T-helper 2 cell (primary cell): ENCODE results near the gene SLC25A41.
"Not testable (repeated sequence)": the region's sequence is repeated elsewhere in the genome, so short reads cannot be mapped to it uniquely, and the experiment has no call there.

Experiments
- DNase-seq, 5 experiments: peaks; one replicate each; pipeline versions ENCODE4 v3.0.0 to v3.0.0-alpha.2; 2012 to 2022

The SLC25A41 gene

DNA sequence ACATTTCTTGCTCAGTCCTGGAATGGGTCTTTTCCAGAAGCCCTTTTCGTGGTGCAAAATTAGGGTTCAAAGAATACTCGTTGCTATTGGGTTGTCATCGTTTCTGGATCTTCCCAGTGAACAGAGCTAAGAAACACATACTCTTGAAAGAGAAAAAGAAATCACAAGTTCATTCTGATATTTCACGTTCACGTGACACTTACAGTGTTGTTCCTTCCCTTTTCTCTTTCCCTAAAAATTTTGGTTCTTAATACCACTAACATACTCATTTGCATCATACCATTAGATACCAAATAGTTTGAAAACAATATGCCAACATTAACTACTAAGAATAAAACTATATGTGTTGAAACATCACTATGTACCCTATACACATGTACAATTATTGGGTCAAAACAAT is 27.2 kb downstream of the SLC25A41 start:
- no peak for DNase-seq

DNA sequence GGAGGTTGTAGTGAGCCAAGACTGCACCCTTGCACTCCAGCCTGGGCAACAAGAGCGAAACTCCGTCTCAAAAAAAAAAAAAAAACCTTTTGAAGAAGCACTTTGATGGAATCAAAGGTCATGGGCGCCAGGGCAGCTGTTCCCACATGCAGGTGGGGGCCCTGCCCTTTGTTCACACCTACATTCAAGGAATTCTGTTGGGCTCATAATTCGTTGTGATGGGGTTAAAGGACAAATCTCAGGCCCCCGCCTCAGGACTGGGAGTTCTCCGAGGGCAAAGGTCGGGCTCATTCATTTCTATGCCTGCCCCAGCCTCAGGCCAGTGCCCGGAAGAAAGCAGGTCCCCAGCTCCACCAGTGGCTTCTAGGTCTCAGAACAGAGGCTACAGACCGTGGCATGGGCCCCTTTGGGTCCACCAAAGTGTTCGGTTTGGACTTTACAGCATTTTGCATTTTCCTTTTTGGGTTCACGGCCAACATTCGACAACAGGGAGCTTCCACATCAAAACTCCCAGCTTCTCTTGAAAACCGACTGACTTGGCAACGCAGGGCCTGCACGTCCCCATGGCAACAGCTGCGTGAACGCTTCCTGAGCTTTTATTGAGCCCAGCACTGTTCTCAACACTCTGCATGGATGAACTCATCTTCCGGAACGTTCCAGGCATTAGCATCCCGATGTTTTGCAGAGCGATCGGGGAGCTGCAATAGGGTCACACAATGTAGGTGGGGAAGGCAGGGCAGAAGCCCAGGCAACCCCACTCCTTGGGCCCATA is 30.5 kb downstream of the SLC25A41 start:
- no peak for DNase-seq

DNA sequence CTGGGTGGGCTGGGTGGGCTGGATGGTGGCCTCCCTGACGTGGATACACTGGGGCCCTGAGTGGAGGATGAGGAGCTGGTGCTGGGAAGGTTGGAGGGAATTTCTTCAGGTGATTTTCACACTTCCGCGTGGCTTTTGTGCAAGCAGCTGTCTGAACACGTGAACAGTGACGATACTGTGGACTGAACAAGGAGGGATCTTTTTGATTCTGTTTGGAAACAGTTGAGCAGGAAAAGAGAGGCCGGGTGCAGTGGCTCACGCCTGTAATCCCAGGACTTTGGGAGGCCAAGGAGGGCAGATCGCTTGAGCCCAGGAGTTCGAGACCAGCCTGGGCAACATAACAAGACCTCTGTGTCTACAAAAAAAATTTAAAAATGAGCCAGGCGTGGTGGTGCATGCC is 31.5 kb downstream of the SLC25A41 start:
- DNase-seq, result no peak

DNA sequence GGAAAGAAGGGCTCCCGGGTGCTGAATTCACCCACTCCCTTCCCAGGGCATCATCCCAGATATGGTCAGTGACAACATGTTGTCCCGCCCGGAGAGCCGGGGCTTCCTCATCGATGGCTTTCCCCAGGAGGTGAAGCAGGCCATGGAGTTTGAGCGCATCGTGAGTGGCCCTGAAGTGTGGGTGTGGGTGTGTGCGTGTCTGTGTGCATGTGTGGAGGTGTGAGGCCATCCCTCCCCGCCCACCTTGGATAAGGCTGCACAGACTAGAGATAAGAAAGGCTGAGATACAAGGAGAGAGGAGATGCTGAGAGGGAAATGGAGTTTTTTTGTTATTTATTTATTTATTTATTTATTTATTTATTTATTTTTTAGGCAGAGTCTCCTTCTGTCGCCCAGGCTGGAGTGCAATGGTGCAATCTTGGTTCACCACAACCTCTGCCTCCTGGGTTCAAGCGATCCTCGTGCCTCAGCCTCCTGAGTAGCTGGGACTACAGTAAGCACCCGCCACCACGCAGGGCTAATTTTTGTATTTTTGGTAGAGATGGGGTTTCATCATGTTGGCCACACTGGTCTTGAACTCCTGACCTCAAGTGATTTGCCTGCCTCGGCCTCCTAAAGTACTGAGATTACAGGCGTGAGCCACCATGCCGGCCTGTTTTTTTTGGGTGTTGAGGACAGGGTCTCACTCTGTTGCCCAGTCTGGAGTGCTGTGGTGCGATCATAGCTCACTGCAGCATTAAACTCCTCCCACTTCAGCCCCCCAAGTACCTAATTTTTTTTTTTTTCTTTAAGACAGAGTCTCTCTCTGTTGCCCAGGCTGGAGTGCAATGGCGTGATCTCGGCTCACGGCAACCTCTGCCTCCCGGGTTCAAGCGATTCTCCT is 33.3 kb downstream of the SLC25A41 start:
- not testable (repeated sequence) for DNase-seq

DNA sequence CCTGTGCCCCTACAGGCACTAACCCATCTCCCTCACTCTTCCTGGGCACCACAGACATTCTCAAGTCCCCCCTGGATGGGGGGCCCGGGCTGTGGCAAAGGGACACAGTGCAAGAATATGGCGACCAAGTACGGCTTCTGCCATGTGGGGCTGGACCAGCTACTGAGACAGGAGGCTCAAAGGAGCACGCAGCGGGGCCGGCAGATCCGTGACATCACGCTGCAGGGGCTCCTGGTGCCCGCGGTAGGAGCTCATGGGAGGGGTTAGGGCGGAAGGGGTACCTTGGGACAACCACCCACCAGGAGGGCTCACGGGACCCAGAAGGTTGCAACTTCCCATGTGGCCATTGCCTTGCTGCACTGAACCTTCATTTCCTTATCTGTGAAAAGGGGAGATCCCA is 37.3 kb downstream of the SLC25A41 start:
- DNase-seq, result no peak

DNA sequence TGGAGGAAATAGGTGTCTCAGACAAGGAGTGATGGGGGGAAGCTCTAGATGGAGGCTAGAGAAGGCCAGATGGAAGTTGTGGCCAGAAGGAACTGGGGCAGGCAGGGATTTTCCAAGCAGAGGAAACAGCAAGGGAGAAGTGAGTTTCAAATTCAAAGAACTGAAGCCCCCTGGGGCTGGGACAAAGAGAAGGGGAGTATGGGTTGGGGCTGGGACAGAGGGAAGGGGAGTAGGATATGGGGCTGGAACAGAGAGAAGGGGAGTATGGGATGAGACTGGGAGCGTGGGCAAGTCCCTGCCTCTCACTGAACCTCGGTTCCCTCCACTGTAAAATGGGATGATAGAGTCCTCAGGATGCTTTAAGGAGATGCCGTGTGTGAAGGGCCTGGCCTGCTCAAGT is 38.7 kb downstream of the SLC25A41 start:
- DNase-seq, result no peak

DNA sequence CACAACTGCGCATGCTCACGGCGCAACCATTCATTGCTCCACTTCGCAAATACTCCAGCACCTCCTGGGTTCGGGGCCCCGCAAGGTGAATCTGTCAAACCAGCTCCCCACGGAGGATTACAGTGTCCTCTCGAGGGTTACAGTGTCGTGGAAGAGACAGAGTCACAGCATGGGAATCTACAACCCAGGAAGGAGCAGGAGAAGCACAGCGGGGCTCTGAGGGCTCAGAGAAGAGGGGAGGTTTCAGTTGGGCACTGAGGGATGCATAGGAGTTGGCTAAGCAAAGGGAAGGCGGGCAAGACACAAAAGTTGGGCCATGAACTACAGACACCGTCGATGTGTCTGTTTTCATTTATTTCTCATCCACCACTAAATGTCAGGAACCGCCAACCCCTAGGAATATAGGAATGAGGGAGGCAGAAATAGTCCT is 39.6 kb downstream of the SLC25A41 start:
- peak in 4 of 5 experiments; percentile 29 to 87 (median 57) for DNase-seq

DNA sequence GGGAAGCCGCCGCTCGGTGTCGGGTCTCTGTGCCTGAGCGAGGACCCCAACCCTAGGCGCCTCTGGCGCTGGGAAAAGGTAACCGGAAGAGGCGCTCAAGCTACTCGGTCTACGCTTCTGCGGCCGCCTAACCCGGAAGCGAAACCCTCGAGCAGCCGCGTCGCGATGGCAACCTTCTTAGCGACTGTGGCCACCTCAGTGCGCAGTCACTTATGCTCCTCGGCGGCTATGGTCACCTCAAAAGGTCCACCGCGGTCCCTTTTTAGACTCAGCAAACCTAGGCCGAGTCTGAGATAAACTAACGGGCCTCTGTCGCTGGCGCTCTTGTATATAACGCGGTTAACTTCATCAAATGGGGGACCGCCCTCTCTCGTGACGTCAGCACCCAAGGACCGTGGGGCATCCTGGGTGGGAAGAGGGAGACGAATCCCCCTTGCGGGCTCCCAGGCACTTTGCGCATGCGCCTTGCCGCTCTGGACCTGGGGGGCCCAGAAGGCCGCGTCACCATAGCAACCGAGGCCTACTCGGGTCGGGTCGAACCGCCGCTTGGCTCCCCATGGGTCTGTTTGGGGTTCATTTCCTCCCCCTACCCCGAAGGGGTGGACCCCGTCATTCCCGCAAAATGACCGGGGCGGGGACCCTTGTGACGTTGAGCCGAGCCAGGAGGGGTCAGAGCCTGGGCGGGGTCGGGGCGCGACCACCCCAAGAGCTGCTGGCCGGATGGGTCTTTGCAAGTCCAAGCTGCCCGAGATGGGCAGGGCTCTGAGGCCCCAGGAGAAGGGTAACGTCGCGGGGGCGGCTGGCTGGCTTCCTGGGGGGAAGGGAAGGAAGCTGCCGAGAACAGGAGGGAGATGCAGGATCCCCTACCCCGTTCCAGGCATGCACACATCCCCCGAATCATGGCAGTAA is 40.2 kb downstream of the SLC25A41 start, which contains the start of gene GTF2F1:
GTF2F1 (minus strand) TSS at position 91 of the 909 bp plus-strand sequence. CDS start 169 bp downstream, outside the sequence.
- peak; percentile 81 to 95 (median 93) for DNase-seq

DNA sequence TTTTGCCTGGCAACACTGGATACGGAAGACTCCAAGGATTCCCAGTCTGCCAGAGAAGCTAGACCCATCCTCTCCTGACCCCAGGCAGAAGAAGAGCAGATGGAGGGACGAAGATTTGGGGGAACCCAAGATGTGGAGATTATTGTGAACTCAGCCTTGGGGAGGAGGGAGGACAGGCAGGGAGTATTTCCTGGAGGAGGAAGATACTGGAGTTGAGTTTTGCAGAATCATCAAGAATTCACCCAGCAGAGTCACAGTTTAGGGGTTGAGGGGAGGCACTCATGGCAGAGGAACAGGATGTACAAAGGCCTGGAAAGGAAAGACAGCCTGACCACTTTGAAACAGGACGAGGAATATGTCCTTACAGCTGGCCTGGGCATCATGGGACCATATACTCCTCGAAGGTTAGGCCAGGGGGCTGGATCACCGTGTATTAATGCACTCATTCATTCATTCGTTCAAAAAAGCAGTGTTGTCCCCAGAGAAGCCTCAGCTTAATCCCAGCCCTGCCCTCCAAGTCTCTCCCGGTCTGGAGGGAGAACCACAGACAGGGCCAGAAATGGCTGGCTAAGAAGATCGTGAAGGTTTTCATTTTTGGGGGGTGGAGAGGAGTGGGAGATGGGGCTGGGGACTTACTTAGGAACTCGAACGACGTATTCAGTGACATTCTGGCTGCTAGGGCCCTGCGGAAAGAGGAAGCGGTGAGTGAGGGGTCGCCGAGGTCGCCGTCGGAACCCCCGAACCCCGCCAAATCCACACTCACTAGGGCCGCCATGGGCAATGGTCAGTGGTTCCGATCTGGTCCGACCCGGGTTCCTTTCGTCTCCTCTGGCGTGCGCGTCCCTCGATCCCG is 41.1 kb downstream of the SLC25A41 start:
- DNase-seq, result no peak

DNA sequence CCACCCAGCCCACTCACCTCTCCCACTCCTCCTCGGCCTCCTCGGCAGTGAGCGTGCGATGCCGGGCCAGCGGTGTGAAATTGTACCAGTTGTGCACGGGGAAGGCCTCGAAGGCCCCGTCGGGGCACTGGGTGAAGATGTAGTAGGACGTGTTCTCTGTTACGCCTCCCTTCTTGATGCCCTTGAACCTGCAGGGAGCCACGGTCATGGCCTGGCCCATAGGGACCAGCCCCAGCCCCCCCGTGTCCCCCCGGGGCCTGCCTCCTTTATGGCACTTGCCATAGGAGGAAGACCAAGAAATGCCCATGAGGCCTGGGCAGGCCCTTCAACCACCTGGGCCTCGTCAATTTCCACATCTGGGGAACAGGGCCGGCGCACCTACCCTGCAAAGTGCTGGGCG is 46.2 kb downstream of the SLC25A41 start:
- DNase-seq, result no peak

DNA sequence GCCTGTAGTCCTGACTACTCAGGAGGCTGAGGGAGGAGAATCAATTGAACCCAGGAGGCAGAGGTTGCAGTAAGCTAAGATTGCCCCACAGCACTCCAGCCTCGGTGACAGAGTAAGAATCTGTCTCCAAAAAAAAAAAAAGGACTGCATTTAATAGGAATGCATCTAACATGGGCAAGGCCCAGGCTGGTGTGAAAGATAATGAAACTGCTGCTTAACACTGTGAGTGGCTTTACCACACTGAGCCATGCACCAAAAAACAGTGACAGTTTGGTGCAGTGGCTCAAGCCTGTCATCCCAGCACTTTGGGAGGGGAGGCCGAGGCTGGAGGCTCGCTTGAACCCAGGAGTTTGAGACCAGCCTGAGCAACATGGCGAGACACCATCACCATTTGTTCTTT is 49.2 kb downstream of the SLC25A41 start:
- no peak for DNase-seq

DNA sequence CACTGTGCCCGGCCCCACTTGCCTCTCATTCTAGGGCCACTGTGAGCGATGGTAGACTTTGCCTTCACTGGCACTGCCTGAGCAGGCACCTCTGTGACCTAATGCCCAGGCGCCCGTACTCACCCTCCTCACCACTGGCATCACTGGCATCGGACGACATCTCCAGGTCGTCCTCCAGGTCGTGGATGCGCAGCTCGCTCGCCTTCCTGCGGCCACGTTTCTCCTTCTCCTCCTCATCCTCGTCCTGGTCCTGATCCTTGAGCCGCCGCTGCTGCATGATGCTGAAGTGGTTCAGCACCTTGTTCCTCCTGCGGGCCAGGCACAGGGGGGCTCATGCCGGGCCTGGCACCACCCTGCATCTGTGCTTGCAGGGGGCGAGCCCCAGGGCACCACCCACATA is 50.4 kb downstream of the SLC25A41 start:
- no peak for DNase-seq

DNA sequence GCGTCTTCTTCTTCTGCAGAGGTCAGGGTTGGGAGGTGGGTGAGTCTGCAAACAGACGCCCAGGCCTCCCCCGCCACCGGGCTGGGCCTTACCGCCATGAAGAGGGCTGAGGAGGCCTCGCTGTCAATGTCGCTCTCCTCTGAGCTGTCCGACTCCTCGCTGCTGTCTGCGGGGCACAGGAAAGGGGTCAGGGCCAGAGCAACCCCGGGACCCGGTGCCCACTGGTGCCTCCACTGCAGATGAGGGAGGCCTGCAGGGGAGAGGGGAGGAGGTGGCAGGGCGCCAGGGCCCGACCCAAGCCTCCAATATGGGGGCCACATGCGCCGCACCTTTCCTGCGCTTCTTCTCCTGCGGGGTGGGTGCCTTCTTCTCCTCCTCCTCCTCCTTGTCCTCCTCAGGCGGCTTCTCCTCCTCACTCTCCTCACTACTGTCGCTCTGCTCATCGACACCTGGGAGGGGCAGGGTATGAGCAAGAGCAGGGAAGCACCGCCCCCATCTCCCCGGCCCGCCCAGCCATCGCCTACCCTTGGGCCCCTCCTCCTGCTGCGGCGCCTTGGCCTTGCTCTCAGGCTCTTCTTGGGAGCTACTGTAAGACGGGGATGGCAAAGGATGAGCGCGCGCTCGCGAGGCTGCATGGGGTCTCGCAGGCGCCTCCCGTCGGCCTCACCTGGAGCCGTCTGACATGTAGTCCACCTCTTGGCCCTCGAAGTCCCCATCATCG is 52.4 kb downstream of the SLC25A41 start:
- no peak for DNase-seq

DNA sequence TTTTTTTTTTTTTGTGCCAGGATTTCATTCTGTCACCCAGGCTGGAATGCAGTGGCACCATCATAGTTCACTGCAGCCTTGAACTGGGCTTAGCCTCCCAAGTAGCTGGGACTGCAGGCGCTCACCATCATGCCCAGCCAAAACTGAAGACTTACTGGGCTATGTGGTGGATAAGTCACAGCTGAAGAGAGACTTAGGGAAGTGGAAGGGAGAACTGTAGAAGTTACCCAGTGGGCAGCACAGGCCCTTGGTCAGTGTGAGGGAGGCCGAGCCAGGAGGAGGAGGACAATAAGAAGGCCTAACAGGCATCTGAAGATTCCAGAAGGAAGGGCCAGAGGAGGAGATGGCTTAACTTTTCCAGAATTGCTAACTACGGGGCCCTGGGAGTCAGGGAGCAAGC is 53.8 kb downstream of the SLC25A41 start:
- no peak for DNase-seq

DNA sequence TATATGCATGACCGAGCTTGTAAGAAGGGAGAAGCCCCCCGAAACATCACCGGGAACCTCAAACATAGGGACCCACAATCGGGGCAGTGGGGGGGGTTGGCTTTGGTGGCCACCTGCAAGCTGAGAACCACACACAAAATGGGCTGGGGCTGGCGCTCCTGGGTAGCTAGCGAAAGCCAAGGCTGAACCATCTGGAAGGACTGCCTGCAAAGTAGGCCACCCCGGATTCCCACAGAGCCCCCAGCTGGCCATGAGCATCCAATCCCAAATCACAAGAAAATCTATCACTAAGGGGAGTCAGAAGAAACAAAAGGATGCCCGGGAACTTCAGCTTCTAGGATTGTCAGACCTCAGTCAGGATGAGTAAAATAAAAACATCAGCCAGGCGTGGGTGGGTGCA is 55.1 kb downstream of the SLC25A41 start:
- DNase-seq, result no peak

DNA sequence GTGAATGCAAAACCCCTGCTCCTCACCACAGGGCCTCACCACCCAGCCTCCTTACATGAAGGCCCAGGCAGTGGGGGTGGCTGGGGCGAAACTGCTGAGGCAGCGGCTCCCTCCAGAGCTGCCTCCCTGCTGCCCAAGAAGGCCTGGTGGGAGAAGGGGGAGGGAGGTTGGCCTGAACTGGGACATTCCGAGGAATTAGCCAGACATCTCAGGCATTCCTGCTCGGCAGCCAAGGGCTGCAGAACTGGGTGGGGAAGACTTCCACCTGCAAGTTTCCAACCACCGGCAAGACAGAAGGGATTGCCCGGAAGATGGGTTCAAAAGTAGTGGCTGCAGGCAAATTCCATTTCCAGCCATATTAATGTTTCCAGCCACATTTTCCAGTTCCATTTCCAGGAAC is 55.5 kb downstream of the SLC25A41 start:
- no peak for DNase-seq

DNA sequence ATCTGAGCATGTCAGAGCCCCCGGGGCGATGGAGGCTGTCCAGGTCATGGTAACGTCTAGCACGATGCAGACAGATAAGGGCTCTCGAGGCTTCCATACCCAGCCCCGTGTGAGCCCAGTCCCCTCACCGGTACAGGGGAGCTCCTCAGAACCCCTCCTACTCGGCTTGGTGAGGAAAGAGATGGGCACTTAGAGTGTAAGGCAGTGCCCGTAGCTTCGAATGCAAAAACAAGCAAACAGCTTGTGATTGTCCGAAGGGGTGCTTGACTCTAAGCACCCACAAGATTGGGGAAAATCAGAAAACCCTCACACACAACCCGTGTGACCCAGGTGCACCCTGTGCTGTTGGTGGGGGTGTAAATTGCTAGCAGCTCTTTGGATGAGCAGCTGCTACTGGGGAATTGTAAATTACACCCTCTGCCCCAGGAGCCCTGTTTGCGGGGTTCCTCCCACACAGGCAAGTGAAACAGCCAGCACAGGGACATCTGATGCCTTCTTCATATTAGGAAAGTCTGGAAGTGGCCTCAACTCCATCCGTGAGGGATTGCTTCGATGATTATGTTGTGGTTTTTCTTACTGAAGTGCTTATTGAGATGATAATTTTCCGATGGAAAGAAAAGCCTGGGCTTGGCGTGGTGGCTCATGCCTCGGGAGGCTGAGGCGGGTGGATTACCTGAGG is 56.9 kb downstream of the SLC25A41 start:
- DNase-seq, result no peak
